Raji (cell line): ENCODE results near the gene KIAA0232.

Experiments
- POLR2A ChIP-seq: IDR thresholded peaks from 2 replicates; pipeline ENCODE4 v1.6.1; 2011; ENCODE audit warnings: low read depth, low read length, control low read depth; ENCODE audit not compliant: insufficient read depth

KIAA0232 gene, protein sequence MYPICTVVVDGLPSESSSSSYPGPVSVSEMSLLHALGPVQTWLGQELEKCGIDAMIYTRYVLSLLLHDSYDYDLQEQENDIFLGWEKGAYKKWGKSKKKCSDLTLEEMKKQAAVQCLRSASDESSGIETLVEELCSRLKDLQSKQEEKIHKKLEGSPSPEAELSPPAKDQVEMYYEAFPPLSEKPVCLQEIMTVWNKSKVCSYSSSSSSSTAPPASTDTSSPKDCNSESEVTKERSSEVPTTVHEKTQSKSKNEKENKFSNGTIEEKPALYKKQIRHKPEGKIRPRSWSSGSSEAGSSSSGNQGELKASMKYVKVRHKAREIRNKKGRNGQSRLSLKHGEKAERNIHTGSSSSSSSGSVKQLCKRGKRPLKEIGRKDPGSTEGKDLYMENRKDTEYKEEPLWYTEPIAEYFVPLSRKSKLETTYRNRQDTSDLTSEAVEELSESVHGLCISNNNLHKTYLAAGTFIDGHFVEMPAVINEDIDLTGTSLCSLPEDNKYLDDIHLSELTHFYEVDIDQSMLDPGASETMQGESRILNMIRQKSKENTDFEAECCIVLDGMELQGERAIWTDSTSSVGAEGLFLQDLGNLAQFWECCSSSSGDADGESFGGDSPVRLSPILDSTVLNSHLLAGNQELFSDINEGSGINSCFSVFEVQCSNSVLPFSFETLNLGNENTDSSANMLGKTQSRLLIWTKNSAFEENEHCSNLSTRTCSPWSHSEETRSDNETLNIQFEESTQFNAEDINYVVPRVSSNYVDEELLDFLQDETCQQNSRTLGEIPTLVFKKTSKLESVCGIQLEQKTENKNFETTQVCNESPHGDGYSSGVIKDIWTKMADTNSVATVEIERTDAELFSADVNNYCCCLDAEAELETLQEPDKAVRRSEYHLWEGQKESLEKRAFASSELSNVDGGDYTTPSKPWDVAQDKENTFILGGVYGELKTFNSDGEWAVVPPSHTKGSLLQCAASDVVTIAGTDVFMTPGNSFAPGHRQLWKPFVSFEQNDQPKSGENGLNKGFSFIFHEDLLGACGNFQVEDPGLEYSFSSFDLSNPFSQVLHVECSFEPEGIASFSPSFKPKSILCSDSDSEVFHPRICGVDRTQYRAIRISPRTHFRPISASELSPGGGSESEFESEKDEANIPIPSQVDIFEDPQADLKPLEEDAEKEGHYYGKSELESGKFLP (N-terminal part only)

DNA sequence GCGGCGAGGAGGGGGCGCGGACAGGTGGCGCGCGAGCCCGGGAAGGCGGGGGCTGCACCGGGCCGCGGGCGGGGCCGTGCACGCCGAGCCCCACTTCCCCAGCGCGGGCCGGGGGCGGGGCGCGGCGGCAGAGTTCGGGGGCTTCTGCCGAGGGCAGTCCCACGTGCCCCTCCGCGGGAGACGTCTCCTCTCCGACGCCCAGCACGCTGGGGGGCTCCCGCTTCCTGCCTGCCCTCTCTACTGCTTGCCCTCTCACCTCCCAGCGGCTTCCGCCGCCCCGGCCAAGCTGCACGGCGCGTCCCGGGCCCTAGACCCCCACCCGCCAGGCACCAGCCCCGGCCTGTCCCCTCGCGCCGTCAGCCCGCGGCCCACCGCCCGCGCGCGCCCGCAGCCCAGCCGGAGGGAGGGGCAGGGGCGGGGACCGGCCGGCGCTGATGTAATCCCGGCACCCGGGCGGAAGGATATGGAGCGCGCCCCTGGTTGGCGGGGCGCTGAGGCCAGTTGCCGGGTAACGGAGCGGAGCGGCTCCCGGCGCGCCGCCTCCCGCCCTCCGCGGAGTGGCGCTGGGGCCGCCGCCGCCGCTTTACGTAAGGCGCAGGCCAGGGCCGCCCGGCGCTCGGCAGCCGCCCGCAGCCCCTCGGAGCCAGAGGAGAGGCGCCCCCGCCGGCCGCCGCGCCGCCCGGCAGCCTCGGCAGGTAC, at the start of gene KIAA0232:
Gene KIAA0232, plus strand, starts transcription at position 581 of the 699 bp plus-strand sequence. CDS start 41,727 bp downstream, outside the sequence.
- peak; percentile 75 for TF ChIP-seq POLR2A

DNA sequence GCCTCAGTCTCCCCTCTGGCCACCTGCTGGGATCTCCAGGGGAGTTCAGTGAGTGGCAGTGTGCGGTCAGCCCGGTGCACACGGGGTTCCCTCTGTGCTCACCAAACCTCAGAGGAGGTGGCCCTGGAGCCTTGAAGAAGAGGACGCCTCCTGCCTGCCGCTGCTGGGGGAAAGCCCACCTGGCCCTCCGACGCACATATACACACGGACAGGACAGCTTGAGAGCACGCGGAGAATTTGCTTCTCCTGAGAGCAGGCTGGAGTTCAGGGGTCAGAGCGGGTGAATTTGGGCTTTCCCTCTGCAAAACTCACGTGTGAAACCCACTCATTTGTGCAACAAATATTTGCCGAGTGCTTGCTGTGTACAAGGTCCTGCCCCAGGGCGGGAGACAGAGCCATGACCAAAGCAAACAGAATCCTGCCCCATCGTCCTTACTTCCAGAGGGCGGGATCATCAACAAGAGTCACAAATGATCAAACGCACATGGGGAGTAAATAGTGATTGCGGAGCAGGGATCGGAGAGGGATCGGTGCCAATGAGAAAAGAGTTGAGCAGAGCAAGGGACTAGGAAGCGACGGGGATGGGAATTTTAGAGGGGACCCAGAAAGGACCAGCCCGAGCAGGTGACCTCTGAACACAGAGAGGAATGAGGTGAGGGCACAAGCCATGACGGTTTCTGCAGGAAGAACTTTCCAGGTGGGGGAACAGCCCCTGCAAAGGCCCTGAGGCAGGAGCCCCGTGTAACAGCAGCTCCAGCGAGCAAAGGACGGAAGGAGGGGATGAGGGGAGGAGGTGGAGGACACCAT, 49.0 kb upstream of the KIAA0232 start:
- no peak for TF ChIP-seq POLR2A

DNA sequence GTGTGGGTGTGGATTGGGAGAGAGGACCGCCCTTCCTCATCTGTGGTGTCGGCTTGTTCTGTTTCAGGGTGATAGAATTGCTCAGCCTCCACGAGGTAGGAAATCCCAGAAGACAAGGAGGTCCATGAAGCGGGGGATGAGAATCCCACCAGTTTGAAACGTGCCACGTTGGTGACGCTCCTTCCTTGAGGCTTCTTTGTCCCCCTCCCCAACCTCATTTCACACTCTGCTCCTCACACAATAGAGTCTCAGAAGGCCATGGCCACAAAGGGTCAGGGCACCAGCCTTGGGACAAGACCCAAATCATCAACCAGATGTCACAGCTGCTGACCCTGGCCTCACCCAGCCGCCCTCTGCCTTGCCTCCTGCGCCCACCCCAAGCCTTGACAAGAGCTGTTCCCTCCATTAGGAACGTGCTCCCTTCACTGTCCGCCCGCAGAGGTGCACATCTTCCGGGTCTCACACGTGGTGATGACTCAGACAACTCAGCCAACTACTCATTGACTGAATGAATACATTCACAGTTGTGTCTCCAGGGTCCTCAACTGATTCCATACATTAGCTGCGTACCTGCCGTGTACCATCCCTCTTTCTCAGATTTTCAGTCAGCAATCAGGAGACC, 48.3 kb upstream of the KIAA0232 start:
- TF ChIP-seq POLR2A: no peak

DNA sequence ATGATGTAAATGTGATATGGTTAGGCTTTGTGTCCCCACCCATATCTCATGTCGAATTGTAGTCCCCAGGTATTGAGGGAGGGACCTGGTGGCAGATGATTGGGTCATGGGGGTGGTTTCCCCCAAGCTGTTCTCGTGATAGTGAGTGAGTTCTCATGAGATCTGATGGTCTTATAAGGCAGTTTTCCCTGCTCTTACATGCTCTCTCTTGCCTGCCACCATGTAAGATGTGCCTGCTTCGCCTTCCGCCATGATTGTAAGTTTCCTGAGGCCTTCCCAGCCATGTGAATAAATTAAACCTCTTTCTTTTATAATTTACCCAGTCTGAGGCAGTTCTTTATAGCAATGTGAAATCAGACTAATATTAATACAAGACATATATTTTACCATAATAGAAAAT, 42.6 kb upstream of the KIAA0232 start:
- no peak for TF ChIP-seq POLR2A

DNA sequence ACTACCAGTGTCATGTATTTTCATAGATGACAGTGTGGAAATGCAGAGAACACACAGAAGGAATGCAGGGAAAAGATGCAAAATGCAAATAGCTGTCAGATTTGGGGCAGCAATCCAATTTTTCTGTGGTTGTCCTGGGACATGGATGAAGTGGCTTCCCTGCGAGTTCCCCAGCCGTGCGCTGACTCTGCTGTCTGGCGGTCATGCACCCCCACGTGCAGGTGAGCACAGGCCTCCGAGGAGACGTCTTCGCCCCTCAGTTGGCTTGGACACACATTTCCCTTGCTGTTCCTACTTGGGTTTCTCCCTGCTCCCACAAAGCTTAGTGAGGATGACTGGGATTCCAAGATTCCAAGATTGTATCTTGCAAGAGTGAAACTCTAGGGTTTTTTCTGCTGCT, 42.2 kb upstream of the KIAA0232 start:
- no peak for TF ChIP-seq POLR2A

DNA sequence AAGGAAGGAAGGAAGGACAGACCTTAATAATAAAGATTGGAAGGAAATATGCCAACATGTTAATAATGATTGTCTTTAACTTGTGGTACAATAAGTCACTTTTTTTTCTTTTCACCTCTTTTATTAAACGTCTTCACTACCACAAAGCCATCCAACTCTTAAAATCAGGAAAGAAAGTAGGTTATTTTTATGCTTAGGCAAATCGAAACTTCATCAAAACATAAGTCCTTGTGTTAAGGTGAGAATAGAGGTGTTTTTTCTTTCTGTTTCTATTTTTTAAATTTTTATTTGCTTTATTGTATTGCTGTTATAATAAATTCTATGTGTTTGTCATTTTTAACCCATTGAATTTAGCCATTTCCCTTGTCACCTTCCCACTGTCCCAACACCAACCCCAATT, 40.0 kb upstream of the KIAA0232 start:
- TF ChIP-seq POLR2A: no peak

DNA sequence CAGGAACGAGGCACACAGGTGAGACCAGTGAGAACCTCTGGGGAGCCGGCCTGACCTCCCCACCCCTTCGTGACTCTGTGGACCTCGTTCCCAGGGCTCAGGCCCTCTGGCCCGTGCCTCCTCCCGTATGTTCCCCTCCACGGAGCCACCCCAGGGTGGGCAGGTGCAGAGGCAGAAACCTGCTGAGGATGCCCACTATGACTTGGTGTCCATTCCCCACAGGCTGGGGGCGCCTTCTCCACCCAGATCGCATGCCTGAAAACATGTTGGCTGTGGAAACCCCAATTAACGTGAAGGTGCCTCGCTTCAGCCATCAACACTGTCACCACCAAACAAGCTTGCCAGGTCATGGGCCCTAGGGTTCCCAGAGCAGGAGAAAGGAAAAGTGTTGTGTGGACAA, 39.5 kb upstream of the KIAA0232 start:
- TF ChIP-seq POLR2A: no peak

DNA sequence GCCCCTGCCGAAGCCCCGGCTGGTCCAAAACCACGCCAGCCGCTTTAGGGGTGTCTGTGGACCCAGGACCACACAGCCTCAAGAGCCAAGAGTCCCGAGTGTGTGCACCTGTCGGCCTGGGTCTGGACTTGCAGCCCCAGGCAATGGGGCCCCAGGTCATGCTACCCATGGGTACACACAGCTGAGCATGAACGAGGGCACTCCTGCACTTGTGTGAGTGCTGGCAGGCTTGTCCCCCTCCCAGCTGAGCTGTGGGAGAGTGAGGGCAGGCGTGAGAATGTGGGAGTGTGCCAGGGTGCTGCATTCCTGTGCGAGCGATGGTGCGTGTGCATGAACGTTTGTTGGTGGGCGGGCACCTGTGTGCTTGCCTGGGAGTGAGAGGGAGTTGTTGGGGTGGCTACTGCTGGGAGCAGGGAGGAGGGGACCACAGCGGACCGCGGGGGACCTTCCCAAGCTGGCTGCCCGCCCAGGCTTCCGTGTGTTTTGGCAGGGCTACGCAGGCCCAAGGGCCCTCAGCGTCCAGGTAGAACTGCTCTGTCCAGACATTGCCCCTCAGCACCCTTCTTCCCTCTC, 35.7 kb upstream of the KIAA0232 start:
- no peak for TF ChIP-seq POLR2A

DNA sequence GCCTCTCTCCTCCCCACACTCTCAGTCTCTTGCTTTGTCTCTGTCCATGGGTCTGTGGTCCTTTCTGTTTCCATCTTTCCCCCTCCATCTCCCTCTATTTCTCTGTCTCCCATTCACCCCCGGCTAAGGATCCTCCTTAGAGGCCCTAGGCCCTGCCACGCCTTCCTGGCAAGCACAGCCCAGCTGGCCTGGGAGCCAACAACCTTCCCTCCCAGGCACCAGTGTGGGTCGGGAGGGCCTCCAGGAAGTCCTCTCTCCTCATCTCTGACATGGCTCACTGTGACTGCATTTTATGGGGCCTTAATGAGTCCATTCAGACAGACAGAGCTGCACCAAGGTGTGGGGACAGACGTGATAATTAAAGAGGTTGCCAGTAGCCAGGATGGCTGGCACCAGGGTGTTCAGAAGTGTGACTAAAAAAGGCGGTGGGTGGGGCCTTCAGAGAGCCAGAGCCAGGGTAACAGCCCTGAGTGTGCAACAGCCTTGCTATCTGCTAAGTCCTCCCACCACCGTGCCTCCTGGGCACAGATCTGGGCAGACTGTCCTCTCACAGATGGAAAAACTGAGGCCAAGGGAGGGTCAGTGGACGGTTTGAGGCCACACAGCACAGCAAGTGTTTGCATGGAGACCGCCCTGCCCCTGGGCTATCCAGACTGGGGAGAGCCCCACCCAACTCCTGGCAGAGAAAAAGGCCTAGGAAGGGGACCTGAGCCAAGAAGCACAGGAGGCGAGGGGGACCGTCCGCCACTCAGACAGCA, 35.1 kb upstream of the KIAA0232 start:
- TF ChIP-seq POLR2A: no peak

DNA sequence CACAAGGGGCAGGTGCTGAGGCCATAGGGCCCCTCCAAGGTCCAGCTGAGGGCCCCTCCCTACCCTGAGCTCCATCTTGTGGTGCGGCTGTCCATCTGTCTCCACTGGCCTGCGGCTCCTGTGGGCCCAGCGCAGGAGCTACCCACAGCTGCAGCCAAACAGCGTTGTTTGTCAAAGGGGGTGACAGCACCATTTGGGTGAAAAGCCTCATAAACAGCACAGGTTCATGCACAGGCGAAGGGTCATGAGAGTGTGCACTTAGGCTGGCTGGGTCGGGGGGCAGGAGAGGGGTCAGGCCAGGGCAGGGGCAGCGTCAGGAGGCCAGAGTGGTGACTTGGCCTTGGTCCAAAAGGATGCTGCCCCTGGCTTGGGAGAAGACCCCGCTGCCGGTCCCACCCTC, 34.2 kb upstream of the KIAA0232 start:
- TF ChIP-seq POLR2A: no peak

DNA sequence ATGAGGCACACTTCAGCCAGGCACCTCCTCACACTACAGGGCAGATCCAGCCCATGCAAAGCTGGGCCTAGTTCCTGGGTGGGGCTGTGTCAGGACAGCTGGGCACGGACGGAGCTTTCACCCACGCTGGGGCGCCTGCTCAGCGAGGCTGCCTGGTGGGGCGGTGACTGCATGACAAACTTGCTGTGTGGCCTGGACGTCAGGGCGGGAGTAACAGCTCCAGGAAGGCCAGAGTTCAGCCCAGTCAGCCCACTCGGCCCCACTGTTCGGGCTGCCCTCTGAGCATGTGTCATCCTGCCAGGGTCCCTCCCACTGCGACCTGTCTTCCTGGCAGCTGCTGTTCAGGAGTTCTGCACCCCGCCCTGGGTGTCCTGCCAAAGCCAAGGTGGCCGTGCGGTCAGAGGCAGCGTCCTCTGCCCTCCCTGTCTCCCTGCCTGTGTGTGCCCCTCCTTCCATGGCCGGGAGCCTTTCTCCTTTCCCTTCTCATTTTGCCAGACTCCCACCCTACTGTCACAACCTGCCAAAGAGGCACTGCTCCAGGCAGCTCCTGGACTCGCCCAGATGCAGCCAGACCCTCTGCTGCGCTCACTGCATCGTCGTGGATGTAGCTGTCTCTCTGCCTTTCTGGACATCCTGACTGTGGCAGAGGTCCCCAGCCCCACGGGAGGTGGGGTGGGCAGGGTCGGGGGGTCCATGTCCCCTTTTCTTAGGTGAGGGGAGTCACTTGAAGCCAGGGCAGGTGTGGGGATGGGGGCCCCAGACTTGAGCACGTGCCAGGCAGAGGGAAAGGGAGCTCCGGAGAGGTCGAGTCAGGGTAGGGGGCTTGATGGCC, 33.0 kb upstream of the KIAA0232 start:
- TF ChIP-seq POLR2A: no peak

DNA sequence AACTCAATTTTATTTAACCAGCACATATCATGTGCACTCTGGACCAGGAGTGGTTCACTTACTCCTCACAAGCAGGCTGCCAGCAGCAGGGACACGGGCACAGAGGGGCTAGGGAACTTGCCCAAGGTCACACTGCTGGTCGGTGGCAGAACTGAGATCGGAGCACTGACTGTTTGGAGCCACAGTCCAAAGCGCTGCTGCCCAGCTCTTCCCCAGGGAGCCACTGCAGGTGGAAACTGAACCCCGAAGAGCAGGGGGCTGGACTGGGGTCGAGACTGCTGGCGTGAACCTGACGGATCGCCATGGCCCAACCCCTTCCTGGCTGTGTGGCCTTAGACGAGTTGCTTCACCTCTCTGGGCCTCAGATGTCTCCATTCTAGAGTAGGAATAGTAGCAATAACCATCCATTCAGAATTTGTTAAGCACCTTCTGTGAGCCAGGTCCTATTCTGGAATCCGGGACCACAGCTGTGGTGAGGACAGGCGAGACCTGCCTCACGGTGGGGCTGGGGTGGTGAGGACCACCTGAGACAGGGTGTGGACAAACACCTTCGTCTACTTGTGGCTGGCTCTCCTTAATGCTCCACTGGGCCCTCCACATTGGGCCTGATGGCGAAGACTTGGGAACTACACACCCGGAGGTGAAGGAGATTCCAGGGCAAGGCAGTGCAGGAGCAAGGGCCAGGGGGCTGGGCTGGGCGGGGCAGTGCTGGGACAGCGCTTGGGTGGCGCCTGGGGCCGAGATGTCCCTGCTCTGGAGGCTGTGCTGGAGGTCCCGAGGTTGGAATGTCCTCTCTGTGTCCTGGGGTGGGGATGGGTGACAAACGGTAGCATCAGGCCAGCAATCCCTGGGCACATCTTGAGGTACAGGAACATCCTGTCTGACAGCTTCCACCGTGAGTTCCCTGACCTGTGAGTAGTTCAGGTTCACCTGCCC, 32.0 kb upstream of the KIAA0232 start:
- no peak for TF ChIP-seq POLR2A
